GM11168 (cell line): ENCODE results near the gene ABCD4.

Experiments
- in situ Hi-C: fragments of 300-500 bp; cut with MboI; formaldehyde crosslinking; loops from one replicate; pipeline ENCODE4 v1.12.0; 2022; ENCODE audit warnings: low sequenced_read_pairs; ENCODE audit not compliant: unreplicated experiment

Gene ABCD4

GRCh38 chr14:74239848-74240793, 62.6 kb downstream of the ABCD4 start:
- in situ Hi-C loops = no loop called here

- in situ Hi-C loops = no loop called here
Observed at GRCh38 chr14:74238974-74239847, 63.5 kb downstream of the ABCD4 start, which contains the start of gene VSX2. VSX2 (plus strand) TSS chr14:74239449; CDS start chr14:74239562, 113 bp downstream.

GRCh38 chr14:74237441-74237840, 65.3 kb downstream of the ABCD4 start:
- in situ Hi-C loops = no loop called here
